Measurements from ENCODE around the gene FAM167B. TPM values are rescaled to one million over a fixed set of nuclear protein-coding genes. Genes with fewer than 3 reads are reported as not detected.
A peak's percentile ranks its signal among the peaks of the same experiment; 100 is the strongest.
"Not testable (repeated sequence)": the region's sequence is repeated elsewhere in the genome, so short reads cannot be mapped to it uniquely, and the experiment has no call there.

Gene FAM167B
- total RNA-seq, 3 donors from 2014 or later = 0.25 TPM; not detected in 2

DNA sequence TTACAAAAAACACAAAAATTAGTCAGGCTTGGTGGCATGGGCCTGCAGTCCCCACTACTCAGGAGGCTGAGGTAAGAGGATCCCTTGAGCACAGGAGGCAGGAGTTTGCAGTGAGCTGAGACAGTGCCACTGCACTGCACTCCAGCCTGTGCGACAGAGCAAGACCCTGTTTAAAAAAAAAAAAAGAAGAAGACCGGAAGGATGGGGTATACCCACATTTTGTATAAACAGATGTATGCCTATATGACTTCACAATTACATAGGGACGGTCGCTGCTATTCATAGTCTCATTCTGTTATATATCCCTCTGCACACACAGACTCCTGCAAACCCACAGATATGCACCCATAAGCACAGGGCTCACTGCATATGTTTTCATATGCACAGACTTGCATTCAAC lies 16.7 kb downstream of the FAM167B start:
- Mint-ChIP-seq H3K27me3 (ENCODE audit: low read depth) (no peaks in the 10 kb centered on the region), H3K9me3 (no peaks in the 10 kb centered on the region), H3K36me3 (ENCODE audit: insufficient read depth) (peaks cover 12% of the 10 kb centered on the region), H3K4me3 (peak overlapping the region; percentile 34), H3K4me1 (ENCODE audit: low read depth) (peaks cover 44% of the 10 kb centered on the region)
- ATAC-seq (peak; percentile 53 to 60), DNase-seq (no peak)

GRCh38 chr1:32265846-32266245 lies 18.8 kb downstream of the FAM167B start:
- no peak overlapping the region for H3K4me3 Mint-ChIP-seq
- no peaks in the 10 kb centered on the region for H3K9me3 Mint-ChIP-seq
- peaks cover 43% of the 10 kb centered on the region for H3K4me1 Mint-ChIP-seq (ENCODE audit: low read depth)
- H3K36me3 Mint-ChIP-seq (ENCODE audit: insufficient read depth) = peaks cover 6% of the 10 kb centered on the region
- H3K27me3 Mint-ChIP-seq (ENCODE audit: low read depth) = no peaks in the 10 kb centered on the region
- DNase-seq = no peak
- ATAC-seq = no peak

DNA sequence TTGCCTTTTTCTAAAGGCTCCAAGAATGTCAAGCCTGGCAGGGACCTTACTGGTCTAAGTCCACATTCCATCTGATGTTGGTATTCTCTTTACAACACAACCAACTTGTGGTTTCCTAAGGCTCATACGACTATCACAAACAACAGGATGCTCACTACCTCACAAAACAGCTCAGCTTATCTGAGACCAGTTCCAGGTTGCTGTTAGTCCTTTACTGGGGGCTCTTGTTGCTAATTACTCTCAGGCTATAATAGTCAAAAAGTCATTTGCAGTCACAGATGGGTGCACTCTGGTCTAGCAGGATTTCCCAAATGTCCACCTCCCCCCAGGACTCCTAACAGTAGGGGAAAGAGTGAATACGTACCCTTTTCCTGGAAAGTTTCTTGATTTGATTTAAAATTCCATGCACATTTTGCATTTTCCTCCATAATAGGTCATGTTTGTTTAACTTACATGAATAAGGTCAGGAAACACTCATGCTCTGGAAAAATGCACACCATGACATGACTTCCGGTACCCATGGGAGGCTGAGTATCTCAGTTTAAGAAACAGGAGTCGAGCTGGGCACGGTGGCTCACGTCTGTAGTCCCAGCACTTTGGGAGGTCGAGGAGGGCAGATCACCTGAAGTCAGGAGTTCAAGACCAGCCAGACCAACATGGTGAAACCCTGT lies 20.0 kb downstream of the FAM167B start:
- Mint-ChIP-seq H3K4me1 (ENCODE audit: low read depth) (peaks cover 55% of the 10 kb centered on the region), H3K4me3 (peak overlapping the region; percentile 63), H3K9me3 (no peaks in the 10 kb centered on the region), H3K27me3 (ENCODE audit: low read depth) (no peaks in the 10 kb centered on the region), H3K36me3 (ENCODE audit: insufficient read depth) (peaks cover 6% of the 10 kb centered on the region)
- DNase-seq (no peak), ATAC-seq (peak; percentile 24 to 34)

DNA sequence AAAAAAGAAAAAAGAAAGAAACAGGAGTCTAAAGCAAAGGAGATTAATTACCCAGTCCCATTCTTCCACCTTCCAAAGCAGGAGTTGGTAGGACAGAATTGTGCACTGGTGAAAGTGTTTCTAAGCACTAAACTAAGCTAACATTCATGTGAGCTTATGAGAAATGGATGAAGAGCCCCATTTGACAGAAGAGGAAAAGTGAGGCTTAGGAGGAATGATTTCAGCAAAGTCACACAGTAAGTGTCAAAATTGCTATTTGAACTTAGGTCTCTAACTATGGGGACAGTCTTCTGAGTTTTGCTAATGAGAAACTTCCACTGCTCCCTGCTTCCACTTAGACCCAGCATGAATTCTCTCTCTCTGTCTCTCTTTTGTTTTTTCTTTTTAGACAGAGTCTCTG lies 22.7 kb downstream of the FAM167B start:
- Mint-ChIP-seq H3K27me3 (ENCODE audit: low read depth) (no peaks in the 10 kb centered on the region), H3K36me3 (ENCODE audit: insufficient read depth) (peaks cover 13% of the 10 kb centered on the region), H3K4me1 (ENCODE audit: low read depth) (peaks cover 64% of the 10 kb centered on the region), H3K9me3 (no peaks in the 10 kb centered on the region), H3K4me3 (no peak overlapping the region)
- no peak for ATAC-seq
- DNase-seq = no peak

GRCh38 chr1:32272557-32273390 lies 25.8 kb downstream of the FAM167B start:
- Mint-ChIP-seq H3K27me3 (ENCODE audit: low read depth) (no peaks in the 10 kb centered on the region), H3K4me3 (peak overlapping the region; percentile 67), H3K4me1 (ENCODE audit: low read depth) (peaks cover 55% of the 10 kb centered on the region), H3K9me3 (no peaks in the 10 kb centered on the region), H3K36me3 (ENCODE audit: insufficient read depth) (peaks cover 11% of the 10 kb centered on the region)
- DNase-seq = peak; percentile 41
- ATAC-seq = peak; percentile 16 to 38

DNA sequence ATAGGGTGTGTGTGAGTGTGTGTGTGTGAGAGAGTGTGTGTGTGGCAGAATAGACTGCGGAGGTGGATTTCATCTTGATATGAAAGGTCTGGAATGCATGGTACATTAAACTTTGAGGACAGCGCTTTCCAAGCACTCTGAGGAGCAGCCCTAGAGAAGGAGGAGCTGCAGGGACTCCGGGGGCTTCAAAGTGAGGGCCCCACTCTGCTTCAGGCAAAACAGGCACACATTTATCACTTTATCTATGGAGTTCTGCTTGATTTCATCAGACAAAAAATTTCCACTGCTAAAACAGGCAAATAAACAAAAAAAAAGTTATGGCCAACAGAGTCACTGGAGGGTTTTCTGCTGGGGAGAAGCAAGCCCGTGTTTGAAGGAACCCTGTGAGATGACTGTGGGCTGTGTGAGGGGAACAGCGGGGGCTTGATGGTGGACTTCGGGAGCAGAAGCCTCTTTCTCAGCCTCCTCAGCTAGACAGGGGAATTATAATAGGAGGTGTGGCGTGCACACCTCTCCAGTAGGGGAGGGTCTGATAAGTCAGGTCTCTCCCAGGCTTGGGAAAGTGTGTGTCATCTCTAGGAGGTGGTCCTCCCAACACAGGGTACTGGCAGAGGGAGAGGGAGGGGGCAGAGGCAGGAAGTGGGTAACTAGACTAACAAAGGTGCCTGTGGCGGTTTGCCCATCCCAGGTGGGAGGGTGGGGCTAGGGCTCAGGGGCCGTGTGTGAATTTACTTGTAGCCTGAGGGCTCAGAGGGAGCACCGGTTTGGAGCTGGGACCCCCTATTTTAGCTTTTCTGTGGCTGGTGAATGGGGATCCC lies 26.6 kb downstream of the FAM167B start:
- Mint-ChIP-seq H3K36me3 (ENCODE audit: insufficient read depth) (peaks cover 13% of the 10 kb centered on the region), H3K27me3 (ENCODE audit: low read depth) (no peaks in the 10 kb centered on the region), H3K4me3 (peak overlapping the region; percentile 67), H3K9me3 (no peaks in the 10 kb centered on the region), H3K4me1 (ENCODE audit: low read depth) (peaks cover 55% of the 10 kb centered on the region)
- ATAC-seq = peak; percentile 85 to 90
- DNase-seq = peak; percentile 84

DNA sequence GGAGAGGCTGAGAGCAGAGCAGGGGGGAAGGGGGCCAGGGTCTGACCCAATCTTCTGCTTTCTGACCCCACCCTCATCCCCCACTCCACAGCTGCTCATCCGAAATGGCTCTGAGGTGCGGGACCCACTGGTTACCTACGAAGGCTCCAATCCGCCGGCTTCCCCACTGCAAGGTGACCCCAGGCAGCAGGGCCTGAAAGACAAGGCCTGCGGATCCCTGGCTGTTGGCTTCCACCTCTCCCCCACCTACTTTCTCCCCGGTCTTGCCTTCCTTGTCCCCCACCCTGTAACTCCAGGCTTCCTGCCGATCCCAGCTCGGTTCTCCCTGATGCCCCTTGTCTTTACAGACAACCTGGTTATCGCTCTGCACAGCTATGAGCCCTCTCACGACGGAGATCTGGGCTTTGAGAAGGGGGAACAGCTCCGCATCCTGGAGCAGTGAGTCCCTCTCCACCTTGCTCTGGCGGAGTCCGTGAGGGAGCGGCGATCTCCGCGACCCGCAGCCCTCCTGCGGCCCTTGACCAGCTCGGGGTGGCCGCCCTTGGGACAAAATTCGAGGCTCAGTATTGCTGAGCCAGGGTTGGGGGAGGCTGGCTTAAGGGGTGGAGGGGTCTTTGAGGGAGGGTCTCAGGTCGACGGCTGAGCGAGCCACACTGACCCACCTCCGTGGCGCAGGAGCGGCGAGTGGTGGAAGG lies 27.8 kb downstream of the FAM167B start:
- ATAC-seq = no peak
- Mint-ChIP-seq H3K36me3 (ENCODE audit: insufficient read depth) (peaks cover 25% of the 10 kb centered on the region), H3K4me1 (ENCODE audit: low read depth) (peaks cover 48% of the 10 kb centered on the region), H3K9me3 (no peaks in the 10 kb centered on the region), H3K27me3 (ENCODE audit: low read depth) (no peaks in the 10 kb centered on the region), H3K4me3 (peak overlapping the region; percentile 38)
- no peak for DNase-seq

- H3K9me3 Mint-ChIP-seq = no peaks in the 10 kb centered on the region
- DNase-seq (no peak), ATAC-seq (no peak)
- no peaks in the 10 kb centered on the region for H3K27me3 Mint-ChIP-seq (ENCODE audit: low read depth)
- no peak overlapping the region for H3K4me3 Mint-ChIP-seq
- peaks cover 46% of the 10 kb centered on the region for H3K4me1 Mint-ChIP-seq (ENCODE audit: low read depth)
- H3K36me3 Mint-ChIP-seq (ENCODE audit: insufficient read depth) = peaks cover 29% of the 10 kb centered on the region
Measured at GRCh38 chr1:32275424-32275823, 28.4 kb downstream of the FAM167B start.

DNA sequence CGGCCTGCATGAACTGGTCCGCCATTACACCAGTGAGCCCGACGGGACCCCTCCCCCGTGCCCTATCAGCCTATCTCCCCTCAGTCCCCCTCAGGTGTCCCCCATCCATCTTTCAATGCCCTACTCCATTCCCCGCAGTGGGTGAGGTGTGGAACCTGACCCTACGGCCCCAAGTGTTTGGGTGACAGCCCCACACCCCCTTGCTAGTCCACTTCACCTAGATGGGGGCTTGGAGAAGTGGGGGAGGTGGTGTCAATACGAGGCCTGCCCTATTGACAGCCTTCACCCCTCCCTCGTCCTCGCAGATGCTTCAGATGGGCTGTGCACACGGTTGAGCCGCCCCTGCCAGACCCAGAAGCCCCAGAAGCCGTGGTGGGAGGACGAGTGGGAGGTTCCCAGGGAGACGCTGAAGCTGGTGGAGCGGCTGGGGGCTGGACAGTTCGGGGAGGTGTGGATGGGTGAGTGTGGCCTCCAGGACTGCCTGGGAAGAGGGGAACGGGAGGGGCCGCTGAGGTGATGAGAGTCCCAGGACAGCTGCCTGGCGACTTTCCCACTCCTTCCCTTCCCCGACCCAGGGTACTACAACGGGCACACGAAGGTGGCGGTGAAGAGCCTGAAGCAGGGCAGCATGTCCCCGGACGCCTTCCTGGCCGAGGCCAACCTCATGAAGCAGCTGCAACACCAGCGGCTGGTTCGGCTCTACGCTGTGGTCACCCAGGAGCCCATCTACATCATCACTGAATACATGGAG lies 29.2 kb downstream of the FAM167B start:
- peaks cover 42% of the 10 kb centered on the region for H3K4me1 Mint-ChIP-seq (ENCODE audit: low read depth)
- DNase-seq (no peak), ATAC-seq (no peak)
- H3K4me3 Mint-ChIP-seq = no peak overlapping the region
- H3K9me3 Mint-ChIP-seq = no peaks in the 10 kb centered on the region
- H3K27me3 Mint-ChIP-seq (ENCODE audit: low read depth) = no peaks in the 10 kb centered on the region
- peaks cover 29% of the 10 kb centered on the region for H3K36me3 Mint-ChIP-seq (ENCODE audit: insufficient read depth)

DNA sequence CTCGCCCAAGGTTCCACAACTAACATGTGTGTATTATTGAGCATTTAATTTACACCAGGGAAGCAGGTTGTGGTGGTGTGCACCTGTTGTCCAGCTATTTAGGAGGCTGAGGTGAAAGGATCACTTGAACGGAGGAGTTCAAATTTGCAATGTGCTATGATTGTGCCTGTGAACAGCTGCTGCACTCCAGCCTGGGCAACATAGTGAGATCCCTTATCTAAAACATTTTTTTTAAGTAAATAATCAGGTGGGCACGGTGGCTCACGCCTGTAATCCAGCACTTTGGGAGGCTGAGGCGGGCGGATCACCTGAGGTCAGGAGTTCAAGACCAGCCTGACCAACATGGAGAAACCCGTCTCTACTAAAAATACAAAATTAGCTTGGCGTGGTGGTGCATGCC lies 37.8 kb downstream of the FAM167B start:
- not testable (repeated sequence) for H3K4me1 Mint-ChIP-seq (ENCODE audit: low read depth); H3K9me3 Mint-ChIP-seq; ATAC-seq; H3K27me3 Mint-ChIP-seq (ENCODE audit: low read depth); H3K4me3 Mint-ChIP-seq; DNase-seq
- peaks cover 15% of the 10 kb centered on the region for H3K36me3 Mint-ChIP-seq (ENCODE audit: insufficient read depth)

GRCh38 chr1:32285658-32286057 lies 38.6 kb downstream of the FAM167B start:
- ATAC-seq = no peak
- H3K4me3 Mint-ChIP-seq = no peak overlapping the region
- no peaks in the 10 kb centered on the region for H3K9me3 Mint-ChIP-seq
- DNase-seq = no peak
- peaks cover 4% of the 10 kb centered on the region for H3K4me1 Mint-ChIP-seq (ENCODE audit: low read depth)
- H3K27me3 Mint-ChIP-seq (ENCODE audit: low read depth) = no peaks in the 10 kb centered on the region
- peaks cover 11% of the 10 kb centered on the region for H3K36me3 Mint-ChIP-seq (ENCODE audit: insufficient read depth)

DNA sequence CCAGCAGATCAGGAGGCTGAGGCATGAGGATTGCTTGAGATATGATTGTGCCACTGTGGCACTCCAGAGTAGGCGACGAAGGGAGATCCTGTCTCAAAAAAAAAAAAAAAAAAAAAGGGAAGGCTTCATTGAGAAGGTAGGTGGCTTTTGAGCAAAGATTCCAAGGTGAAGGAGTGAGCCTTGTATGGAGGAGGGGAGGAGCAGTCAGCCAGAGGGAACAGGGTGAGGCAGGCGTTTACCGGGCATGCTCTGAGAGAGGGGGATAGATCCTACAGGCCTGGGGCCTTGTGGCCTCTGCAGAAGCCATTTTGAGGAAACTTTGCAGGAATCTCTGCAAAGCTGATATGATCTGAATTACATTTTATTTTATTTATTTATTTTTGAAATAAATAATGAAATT lies 39.7 kb downstream of the FAM167B start:
- DNase-seq = no peak
- Mint-ChIP-seq H3K36me3 (ENCODE audit: insufficient read depth) (peaks cover 11% of the 10 kb centered on the region), H3K9me3 (no peaks in the 10 kb centered on the region), H3K4me1 (ENCODE audit: low read depth) (peaks cover 12% of the 10 kb centered on the region), H3K4me3 (no peak overlapping the region), H3K27me3 (ENCODE audit: low read depth) (no peaks in the 10 kb centered on the region)
- no peak for ATAC-seq

- Mint-ChIP-seq H3K4me1 (ENCODE audit: low read depth) (peaks cover 24% of the 10 kb centered on the region), H3K27me3 (ENCODE audit: low read depth) (no peaks in the 10 kb centered on the region), H3K4me3 (no peak overlapping the region)
Measured at GRCh38 chr1:32289256-32289655, 42.2 kb downstream of the FAM167B start.

More at GRCh38 chr1:32289256-32289655, 42.2 kb downstream of the FAM167B start:
- peaks cover 11% of the 10 kb centered on the region for H3K36me3 Mint-ChIP-seq (ENCODE audit: insufficient read depth)
- DNase-seq (no peak), ATAC-seq (no peak)
- no peaks in the 10 kb centered on the region for H3K9me3 Mint-ChIP-seq

Measured in activated T-cell treated with anti-CD3 and anti-CD28 coated beads, Interleukin-2, amount 50 U/mL, for 4 hours (primary cell).